GM21717 (cell line): Measurements from ENCODE around the gene KIF26B.
"Not testable (repeated sequence)": the region's sequence is repeated elsewhere in the genome, so short reads cannot be mapped to it uniquely, and the experiment has no call there.

Source experiments
- ATAC-seq: cut with Tn5 transposase; IDR thresholded peaks from one replicate; pipeline ENCODE4 v1.9.1; 2021; ENCODE audit warnings: mild to moderate bottlenecking, moderate library complexity; ENCODE audit not compliant: unreplicated experiment

Gene KIF26B

DNA sequence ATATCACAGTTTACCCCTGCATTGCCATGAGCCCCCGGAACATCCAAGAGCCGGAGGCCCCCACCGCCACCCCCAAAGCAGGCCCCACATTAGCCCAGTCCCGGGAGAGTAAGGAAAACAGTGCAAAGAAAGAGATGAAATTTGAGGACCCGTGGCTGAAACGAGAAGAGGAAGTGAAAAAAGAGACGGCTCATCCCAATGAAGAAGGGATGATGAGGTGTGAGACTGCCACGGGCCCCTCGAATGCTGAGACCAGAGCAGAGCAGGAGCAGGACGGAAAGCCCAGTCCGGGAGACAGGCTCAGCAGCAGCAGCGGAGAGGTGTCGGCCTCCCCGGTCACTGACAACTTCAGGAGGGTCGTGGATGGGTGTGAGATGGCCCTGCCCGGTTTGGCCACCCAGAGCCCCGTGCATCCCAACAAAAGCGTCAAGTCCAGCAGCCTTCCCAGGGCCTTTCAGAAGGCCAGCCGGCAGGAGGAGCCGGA, 532.4 kb downstream of the KIF26B start:
- ATAC-seq, result no peak

DNA sequence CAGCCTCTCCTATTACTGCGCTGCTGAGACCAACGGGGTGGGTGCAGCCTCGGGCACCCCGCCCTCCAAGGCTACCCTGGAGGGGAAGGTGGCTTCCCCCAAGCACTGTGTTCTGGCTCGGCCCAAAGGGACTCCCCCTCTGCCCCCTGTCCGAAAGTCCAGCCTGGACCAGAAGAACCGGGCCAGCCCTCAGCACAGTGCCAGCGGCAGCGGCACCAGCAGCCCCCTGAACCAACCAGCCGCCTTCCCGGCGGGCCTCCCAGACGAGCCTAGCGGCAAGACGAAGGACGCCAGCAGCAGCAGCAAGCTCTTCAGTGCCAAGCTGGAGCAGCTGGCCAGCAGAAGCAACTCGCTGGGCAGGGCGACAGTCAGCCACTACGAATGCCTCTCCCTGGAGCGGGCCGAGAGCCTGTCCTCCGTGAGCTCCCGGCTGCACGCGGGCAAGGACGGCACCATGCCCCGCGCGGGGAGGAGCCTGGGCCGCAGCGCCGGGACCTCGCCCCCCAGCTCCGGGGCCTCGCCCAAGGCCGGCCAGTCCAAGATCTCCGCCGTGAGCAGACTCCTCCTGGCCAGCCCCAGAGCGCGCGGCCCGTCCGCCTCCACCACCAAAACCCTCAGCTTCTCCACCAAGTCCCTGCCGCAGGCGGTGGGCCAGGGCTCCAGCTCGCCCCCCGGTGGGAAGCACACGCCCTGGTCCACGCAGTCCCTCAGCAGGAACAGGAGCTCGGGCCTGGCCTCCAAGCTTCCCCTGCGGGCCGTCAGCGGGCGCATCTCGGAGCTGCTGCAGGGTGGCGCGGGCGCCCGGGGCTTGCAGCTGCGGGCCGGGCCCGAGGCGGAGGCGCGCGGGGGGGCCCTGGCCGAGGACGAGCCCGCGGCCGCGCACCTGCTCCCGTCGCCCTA, 533.1 kb downstream of the KIF26B start:
- no peak for ATAC-seq

DNA sequence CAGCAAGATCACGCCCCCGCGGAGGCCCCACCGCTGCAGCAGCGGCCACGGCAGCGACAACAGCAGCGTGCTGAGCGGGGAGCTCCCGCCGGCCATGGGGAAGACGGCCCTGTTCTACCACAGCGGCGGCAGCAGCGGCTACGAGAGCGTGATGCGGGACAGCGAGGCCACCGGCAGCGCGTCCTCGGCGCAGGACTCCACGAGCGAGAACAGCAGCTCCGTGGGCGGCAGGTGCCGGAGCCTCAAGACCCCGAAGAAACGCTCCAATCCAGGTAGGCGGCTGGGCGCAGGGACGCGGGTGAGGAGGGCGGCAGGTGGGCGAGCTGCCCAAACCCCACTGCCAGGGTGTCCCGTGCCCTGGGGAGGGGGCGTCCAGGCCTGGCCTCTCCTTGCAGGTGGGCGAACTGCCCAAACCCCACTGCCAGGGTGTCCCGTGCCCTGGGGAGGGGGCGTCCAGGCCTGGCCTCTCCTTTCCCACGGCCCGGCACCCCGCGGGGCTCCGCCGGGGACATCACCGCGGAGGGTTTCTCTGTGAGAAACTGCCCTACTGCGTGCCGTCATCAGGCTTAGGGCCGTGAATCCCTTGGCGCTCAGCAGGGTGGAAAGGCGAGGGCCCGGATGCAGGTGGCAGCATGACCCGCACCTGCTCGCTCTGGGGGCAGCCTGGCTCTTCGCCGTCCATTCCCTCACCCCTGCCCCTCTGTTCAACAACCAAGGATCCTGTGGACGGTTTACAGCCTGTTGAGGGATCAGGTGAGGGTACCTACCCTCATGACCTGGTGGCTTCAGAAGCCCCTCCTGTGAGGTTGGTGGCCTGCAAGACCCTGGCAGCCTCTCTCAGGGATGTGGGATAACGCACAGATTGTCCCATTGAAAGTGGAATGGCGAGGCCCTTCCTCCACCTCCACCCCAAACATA, 534.0 kb downstream of the KIF26B start:
- no peak for ATAC-seq

DNA sequence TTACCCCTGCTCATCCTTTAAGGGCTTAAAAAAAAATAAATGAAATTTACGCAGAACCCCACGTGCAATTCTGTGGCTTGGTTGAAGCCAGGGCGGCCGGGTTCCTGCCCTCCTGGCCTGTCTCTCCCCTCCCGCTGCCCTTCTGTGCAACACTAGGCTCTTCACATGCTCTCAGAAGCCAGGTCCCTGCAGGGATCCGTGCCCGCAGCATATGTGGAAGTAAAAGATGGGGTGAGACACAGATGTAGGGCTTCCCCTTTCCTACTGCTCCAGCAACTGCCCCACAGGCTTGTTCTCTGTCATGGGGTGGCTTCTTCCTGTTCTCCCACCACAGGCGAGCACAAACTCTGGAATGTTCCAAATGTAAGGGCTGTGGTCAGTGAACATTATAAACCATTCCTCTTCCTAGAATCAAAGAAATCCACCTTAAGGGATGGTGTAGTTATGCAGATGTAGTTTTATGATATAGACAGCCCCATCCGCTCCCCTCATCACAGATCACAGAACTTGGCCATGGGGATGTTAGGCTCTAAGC, 535.4 kb downstream of the KIF26B start:
- no peak for ATAC-seq

DNA sequence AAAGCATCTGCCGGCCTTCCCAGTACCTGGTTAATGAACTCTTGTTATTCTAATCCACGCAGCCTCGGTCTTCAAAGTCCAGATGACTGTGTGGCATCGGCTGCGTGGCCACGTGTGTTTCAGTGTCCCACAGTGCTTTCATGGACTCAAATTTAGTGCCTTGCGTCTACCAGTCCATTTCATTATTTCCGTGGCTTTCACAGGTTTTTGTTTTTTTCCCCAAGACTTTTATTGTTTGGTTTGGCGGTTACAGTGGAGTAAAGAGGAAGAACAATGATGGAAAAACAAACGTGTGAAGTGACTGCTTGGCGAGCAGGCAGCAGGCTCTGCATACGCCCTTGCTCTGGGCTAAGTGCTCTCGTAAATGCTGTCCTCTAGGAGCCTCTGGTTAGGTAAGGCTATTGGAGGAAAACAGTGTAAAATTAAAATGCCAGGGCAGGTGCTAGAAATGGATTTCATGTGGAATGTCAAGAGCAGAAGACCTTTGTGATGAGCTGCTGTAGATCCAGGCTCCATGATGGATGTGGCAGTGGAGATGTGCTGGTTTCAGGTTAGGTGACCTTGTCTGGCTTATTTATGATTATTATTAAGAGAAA, 536.3 kb downstream of the KIF26B start:
- no peak for ATAC-seq

DNA sequence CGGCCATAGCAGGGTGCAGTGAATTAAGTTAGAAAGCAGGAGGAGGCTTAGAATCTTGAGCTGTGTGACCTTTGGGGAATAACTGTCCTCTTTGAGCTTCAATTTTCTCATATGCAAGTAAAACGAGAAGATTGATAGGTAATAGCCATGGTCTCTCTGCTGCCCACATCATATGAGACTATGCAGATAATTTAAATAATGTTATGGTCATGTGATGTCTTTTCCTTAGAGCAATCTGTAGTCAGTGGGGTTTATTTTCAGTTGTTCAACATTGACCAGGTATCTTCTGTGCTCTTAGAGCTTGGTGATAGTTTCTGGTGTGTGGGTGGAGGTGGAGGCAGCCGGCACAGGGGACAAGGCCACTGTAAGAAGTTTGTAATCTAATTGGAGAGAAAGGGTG, 537.1 kb downstream of the KIF26B start:
- ATAC-seq, result no peak

DNA sequence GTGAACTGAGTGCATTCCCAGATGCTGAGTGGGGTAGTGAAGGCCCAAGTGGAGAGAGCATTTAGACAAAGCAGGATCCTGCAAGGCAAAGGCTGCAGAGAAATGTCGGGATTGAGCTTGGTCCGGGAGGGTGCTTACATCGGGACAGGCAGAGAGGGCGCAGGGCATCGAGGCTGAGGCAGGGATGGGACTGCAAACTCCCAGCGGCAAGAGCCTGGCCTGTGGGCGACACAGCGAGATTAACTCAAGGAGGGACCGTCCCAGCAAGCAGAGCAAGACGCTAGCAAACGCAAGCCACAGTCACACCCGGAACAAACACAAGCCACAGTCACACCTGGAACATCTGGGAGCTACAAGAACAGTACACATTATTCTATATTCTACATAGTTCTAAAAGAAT, 537.5 kb downstream of the KIF26B start:
- ATAC-seq, result no peak

DNA sequence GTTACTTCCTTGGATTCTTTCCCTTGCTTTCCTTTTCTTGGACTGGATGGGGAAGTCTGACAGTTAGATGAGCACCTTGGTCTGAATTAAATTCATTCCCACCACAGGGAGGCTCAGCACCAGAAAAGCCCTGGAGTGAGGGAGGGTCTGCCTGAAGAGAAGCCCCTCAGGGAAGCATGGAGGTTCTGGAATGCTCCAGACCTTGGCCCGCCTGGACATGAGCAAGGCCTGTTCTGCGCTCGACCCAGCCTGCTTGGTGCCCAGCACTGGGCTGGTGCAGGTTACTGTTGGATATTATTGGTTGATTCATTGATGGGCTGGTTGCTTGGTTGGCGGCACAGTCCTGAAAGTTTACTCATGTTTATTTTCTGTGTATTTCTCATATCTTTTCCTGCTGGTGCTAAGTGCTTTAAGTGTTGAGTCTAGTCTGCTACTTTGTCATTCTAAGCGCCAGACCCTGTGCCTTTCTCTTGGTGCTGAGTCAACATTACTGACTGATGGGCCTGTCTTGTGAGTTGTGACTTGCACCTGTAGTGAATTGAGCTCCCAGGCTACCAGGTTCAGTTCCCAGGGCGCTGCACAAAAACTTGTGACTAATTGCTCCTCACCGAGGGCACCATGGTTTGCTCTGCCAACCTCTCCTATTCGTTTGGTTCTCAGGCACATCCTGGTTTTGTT, 538.5 kb downstream of the KIF26B start:
- ATAC-seq, result no peak

DNA sequence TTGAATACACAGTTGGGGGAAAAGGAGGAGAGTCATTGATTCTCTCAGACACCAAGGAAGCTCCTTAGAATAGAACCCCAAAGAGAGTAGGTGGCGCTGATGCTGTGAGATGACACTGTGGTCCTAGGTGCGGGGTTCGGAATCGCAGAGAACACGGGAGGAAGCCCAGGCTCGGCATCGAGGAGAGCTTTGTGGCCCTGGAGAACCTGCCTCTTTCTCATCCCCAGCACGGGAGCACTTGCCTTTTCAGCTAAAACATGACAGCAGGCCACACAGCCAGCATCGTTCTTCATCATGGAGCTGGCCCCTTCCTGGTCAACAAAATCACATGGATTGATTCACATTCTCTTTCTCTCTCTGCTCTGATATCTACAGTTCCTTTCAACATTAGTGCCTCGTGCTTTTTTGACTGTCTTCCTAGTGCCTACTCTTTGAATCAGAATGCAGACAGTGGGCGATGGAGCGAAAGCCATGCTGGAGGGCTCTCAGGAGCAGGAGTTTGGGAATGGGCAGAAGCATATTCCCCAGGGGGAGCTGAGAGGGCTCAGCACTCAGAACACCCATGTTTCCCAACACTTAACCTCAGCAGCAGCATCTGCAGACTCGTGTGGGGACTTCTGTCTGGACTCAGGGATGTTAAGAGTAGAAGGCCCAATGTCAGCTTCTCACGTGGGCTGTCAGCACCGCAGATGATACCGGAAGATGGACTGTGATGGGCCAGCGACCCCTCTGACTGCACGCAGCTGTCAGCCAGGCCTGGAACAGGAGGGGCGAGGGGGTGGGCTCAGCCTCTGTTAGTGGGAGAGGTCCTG, 539.4 kb downstream of the KIF26B start:
- ATAC-seq, result no peak

DNA sequence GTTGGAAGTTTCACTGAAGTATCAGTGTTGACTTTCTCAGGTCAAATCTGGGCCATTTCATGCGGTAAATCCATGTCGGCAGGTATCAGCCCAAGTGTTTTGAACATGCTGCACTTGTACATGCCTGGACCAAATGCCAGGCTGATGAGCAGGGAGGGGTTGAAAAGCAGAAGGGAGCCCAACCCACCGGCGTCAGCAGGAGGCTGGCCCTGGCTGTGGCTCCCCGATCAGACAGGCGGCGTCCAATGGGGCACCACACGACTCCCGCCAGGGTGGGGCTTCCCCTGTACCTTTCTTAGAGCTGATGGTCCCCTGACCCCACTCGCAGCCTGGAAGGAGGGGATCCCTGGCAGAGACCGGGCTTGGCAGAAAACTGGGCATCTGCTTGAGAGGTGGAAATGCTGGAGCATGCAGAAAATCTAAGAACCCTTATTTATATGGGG, 540.0 kb downstream of the KIF26B start:
- no peak for ATAC-seq

DNA sequence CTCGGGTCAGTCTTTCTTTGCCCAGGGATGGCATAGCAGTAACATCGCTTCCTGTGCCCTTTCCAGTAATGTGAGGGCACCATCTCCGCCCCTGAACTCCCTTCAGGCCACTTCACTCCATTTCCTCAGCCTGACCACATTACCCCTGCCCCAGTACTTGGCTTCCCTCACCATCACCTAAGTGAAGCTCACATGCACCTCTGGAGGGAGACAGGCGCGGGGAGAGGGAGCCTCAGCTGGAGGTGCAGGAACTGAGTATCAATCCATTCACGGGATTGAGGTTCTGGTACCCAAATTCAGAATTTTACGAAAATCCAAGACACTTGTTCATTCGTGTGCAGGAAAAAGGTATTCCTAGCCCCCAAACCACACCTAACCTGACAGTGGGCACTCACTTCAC, 540.4 kb downstream of the KIF26B start:
- no peak for ATAC-seq

DNA sequence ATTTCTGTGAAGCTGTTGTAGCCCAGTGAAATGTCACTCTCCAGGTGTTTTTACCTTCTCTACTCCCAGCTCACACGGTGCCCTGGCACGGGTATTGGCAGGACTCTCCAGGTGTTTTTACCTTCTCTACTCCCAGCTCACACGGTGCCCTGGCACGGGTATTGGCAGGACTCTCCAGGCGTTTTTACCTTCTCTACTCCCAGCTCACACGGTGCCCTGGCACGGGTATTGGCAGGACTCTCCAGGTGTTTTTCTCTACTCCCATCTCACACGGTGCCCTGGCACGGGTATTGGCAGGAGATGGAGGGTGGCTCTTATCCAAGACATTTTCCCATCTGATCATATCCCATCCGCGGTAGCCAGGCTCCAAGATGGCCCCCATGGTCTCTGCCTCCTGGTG, 540.9 kb downstream of the KIF26B start:
- not testable (repeated sequence) for ATAC-seq

DNA sequence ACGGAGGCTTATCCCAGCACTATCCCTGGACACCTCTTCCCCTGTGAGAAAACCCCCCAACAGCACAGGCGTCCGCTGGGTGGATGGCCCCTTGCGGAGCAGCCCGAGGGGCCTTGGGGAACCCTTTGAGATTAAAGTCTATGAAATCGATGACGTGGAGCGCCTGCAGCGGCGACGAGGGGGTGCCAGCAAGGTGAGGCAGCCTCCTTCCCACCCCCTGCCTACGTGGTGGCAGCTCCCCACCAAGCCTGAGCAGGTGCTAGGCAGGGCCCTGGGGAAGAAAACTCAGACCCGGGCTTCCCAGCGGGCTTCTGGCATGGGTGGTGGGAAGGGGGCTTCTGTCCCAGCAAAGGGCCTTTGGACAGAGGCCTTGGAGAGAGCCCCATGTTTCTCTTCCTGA, 543.3 kb downstream of the KIF26B start:
- ATAC-seq, result no peak

DNA sequence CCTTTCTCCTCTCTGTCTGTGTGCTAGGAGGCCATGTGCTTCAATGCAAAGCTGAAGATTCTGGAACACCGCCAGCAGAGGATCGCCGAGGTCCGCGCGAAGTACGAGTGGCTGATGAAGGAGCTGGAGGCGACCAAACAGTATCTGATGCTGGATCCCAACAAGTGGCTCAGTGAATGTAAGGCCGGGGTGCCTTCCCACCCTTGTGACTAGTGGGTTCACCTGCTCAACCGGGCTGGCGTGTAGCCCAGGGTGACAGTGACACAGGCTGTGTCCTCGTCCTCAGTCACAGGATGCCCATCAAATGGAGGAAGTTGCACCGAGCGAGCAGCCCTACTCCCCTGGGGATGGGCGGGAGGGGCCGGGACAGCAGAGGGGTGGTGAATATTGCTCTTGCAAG, 544.1 kb downstream of the KIF26B start:
- ATAC-seq, result no peak

DNA sequence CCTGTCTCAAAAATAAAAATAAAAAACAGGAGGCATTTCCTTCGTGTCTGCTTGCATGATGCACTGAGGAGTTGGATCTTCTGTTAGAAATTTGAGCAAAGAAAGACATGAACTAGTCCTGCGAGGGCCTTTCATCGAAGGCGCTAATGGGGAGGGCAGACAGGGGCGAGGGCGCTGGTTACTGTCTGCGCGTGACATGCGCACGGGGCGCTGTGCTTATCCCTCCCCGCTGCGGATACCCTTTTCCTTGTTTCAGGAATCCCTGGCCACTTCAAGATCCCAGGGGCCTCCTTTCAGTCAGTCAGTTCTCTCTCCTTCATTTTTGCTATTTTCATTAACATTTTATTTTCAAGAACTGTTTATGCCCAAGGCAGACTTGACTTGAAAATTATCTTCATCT, 545.8 kb downstream of the KIF26B start:
- ATAC-seq, result no peak

DNA sequence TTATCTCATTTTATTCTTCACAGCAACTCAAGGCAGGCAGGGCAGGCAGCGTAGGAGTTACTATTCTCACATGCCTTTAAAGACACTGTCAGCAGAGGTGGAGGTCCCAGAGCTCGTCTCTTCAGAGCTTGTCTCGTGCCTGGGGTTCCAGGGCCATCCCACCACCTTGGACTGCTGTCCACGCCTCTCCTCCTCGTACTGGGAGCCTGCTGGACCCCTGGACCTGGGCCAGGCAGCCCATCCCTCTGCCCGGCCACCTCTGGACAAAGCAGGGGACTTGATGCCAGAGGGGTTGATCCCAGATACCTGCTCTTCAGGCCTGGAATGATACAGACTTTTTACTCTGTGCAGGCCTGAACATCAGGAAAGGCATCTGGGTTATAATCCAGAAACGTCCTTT, 546.8 kb downstream of the KIF26B start:
- no peak for ATAC-seq

DNA sequence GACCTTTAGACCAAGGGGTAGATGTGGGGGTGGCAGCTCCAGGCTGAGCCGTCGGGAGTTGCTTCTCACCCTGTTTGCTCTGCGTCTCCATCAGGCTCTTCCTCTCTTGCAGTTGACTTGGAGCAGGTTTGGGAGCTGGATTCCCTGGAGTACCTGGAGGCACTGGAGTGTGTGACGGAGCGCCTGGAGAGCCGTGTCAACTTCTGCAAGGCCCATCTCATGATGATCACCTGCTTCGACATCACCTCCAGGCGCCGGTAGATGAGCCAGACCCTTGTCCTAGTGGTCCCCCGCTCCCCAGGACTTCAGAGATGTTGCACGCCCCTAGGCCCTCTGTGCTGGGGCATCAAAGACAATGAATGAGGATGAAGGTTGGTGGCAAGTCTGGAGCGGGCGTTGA, 547.6 kb downstream of the KIF26B start:
- ATAC-seq, result no peak

DNA sequence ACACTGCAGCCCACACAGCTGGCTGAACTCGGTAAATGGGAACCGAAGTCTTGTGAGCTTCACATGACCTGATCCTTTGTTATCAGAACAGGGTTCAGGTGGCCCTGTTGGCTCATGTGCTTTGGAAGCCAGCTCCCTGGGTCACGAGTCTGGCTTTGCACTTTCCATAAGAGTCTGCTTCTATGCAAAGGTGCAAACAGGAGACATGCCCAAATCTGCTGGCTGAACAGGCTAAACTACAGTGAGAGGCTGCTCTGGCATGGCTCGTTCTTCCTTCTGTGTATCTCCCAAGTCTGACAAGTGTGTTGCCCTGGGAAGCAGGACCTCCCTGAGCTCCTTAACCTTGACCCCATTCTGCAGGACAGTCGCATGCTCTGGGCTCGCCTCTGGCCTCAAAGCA, 549.6 kb downstream of the KIF26B start:
- ATAC-seq, result no peak

DNA sequence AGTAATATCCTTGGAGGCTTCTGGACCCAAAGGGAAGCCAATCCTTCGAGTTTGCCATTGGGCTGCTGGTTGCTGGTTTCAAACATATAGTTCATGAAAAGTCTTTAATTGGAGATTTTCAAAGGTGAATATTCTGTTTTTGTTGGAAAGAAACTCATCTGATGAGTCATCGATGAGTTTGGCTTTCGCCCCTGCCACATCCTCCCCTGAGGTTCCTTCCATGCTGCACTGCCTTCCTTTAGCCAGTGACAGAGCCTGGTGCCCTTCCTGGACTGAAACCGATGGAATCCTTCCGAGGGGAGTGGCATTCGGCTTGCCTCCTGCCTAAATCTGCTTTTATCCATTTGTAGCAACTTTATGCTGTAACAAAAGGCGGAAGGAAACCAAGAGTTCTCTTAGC, 550.0 kb downstream of the KIF26B start:
- ATAC-seq, result no peak

DNA sequence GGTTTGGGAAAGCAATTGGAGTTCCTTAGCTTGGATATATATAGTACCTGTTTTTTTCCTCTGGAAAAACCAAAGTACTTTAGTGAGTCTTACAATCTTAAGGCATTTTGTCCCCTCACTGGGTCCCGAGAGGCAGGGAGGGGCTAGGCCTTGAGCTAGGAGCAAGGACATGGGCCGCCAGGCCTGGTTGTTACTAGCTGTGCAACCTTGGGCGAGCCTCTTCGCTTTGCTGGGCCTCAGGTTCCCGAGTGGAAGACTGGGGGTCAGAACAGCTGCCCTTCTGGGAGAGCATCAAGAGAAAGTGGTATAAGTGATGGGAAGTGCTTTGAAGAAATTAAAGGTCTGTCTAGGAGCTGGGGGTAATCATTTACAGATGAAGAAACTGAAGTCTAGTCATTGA, 553.2 kb downstream of the KIF26B start:
- ATAC-seq, result no peak
